Jurkat, Clone E6-1 (cell line): Measurements from ENCODE around the gene PLCXD3. TPM values are rescaled to one million over a fixed set of nuclear protein-coding genes. Genes with fewer than 3 reads are reported as not detected.

Source experiments
- DNase-seq: peaks from one replicate; pipeline ENCODE4 v3.0.0-alpha.2; 2011; ENCODE audit warnings: low read depth, low spot score
- H3K4me3 ChIP-seq: 2 replicates; pipeline ENCODE4 v1.5.1; 2011; ENCODE audit warnings: mild to moderate bottlenecking, low read length, control low read depth, moderate library complexity
- polyA plus RNA-seq: library from polyadenylated mRNA; unstranded; fragments of >200 nt; gene quantifications from one replicate; pipeline ENCODE4 v1.2.1, GENCODE V29; 2012; ENCODE audit warnings: missing spikeins; ENCODE audit not compliant: insufficient read length, insufficient read depth

Gene PLCXD3, protein sequence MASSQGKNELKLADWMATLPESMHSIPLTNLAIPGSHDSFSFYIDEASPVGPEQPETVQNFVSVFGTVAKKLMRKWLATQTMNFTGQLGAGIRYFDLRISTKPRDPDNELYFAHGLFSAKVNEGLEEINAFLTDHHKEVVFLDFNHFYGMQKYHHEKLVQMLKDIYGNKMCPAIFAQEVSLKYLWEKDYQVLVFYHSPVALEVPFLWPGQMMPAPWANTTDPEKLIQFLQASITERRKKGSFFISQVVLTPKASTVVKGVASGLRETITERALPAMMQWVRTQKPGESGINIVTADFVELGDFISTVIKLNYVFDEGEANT
- polyA plus RNA-seq = not detected

DNA sequence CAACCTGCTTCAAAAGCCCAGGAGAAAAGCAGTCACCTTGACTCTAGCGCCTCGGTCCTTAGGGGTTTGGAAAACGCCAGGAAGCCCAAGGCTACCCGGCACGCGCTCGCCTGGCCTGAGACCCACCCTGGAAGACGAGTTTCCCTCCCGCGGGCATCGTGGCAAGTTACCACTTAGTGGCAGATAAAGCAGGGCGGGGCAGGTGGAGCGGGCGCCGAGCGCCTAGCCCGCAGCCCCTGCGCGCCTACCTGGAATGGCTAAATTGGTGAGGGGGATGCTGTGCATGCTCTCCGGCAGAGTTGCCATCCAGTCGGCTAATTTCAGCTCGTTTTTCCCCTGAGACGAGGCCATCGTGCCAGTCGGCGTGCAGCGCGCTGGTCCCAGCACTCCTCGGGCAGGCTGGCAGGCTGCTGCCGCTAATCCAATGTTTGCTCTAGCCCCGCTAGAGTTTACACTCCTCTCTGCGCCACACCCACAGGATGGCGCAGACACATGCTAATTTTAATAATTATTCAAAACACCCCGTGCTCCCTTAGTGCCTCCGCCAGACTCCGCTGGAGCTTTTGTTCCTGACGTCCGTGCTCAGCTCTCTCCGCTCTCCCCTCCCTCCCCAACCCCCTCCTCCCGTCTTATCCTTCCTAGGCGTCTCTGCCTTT, at the start of gene PLCXD3:
TSS of gene PLCXD3 (minus strand) at position 426 of the 656 bp plus-strand sequence. CDS start at position 351, 75 bp downstream.
- no peak for DNase-seq
- no peak within 1 kb of the TSS for H3K4me3 ChIP-seq

DNA sequence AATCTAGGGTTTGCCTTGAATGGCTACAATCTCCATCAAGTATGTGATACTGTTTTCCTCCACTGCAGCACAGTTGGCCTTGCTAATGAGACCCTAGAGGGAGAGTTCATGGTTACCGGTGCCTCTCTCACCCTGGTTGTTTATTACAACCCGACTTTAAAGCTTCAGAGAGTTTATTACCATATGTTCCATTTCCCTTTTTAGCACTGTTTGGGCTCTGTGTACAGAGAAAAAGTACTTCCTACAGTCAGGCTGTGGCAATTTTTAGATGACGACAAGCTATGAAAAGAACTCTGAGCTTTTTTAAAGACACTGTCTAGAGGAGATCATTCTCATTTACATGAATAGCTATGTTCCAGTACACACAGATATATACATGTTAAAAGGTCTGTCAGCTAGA, 48.8 kb upstream of the PLCXD3 start:
- H3K4me3 ChIP-seq = no peak overlapping the region
- DNase-seq = no peak

DNA sequence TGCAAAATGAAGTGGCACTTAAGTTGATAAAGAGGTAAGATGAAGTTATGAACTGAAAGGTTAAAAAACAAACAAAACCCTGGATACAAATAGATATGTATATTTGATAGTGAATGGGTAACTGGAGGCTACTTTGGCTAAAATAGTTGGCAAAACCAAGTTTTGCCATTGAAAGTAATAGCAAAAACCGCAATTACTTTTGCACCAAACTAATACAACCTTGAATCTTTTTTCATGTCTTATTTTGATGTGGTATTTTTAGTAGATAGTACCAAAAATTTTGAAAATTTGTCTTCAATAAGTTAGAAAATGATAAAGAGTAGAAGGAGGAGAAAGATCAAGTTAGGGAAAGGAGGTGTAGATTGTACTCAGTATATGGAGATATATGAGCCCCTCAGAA, 47.9 kb upstream of the PLCXD3 start:
- DNase-seq = no peak
- H3K4me3 ChIP-seq = no peak overlapping the region

- no peak for DNase-seq
- no peak overlapping the region for H3K4me3 ChIP-seq
Observed at GRCh38 chr5:41547991-41548390, 37.6 kb upstream of the PLCXD3 start.

DNA sequence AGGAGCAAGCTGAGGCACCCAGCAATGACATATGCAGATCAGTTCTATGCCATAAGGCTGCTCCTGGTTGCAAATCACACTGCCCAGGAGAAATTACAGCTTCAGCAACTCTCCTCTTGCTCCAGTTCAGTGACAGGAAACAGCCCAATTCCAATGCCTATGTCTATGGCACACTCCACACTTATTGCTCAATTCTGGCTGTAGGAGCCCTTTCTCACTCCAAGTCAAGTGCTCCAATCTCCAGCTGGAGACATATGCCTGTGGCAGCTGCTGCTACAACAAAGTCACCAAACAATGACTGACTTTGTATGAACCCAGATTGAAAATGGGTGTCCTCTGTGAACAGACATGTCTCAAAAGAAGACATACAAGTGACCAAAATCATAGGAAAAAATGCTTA, 31.8 kb upstream of the PLCXD3 start:
- DNase-seq = no peak
- no peak overlapping the region for H3K4me3 ChIP-seq

DNA sequence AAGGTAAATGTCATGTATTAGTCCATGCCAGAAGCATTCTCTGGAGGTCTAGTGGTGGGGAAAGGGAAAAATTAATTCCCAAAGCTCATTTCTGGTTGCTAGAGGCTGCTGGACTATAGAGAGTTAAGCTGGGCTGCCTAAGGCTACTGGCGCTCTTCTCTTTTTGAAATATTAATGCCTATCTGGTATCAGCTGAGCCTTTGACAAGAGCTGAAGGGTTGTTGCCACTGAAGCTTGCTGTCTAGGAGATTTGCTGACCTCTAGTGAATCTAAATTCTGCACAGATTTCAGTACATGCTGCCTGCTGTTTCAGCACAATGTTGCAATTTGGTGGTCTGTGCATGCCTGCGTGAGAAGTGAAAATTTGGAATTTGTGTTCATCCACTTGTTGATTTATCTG, 29.1 kb upstream of the PLCXD3 start:
- no peak overlapping the region for H3K4me3 ChIP-seq
- no peak for DNase-seq

GRCh38 chr5:41537581-41537980, 27.2 kb upstream of the PLCXD3 start:
- DNase-seq = no peak
- H3K4me3 ChIP-seq = no peak overlapping the region

DNA sequence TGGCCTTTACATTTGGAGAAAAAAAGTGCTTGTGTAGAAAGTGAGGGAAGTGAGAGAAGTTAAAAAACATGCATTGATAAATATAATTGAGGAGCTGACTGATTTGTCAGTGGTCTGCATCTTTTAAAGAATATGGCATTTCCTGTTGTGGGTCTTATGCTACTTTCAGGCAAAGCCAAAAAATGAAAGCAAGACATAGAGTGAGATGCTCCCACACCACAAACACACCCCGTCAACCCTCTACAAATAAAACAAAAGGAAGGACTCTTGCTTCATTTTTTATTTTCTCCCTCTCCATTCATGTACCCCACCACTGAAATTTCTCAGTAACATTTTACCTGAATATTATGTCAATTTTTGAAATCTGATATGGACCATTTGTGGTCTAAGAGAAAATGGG, 22.1 kb upstream of the PLCXD3 start:
- DNase-seq = no peak
- H3K4me3 ChIP-seq = no peak overlapping the region

DNA sequence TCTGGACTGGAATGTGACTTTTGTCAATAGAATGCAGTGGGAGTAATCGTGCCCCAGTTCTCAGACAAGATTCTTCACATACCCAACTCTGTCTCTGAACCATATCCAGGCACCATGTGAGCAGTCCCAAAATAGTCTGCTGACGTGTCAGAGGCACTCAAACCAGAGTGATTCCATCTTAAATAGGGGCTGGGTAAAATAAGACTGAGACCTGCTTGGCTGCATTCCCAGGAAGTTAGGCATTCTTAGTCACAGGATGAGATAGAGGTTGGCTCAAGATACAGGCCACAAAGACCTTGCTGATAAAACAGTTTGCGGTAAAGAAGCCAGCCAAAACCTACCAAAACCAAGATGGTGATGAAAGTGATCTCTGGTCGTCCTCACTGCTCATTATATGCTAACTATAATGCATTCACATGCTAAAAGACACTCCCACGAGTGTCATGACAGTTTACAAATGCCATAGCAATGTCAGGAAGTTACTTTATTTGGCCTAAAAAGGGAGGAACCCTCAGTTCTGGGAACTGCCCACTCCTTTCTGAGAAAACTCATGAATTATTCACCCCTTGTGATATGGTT, 16.9 kb upstream of the PLCXD3 start:
- no peak for DNase-seq
- H3K4me3 ChIP-seq = no peak overlapping the region

DNA sequence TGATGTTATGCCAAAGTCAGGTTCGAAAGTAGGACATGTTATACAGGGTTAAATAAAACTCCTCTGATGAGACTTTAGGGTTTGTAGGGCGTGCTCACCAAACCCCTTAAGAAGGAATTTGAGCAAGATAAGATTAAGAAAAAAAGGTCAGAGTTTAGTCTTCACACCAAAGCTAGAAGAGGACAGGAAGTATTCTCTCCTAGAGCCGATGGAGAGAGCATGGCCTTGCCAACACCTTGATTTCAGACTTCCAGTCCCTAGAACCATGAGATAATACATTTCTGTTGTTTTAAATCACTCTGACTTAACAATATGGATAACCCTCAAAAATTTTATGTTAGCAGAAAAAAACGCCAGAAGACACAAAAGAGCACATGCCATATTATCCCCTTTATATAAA, 16.3 kb upstream of the PLCXD3 start:
- no peak for DNase-seq

DNA sequence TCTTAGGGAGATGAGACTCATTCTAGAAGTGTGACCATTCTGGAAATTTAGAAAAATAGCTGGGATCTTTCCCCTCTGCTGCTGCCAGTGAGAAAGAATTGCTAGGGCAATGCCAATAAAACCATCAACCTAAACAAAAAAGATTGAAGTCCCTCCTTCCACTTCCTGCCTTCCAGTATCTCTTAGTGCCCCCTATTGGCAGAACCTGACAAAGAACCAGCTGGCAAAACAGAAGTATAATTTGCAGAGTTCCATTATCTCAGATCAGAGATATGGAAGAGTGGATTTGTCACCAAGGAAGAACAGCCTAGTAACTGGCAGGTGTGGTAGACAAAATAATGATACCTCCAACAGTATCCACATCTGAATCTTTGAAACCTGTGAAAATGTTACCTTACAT, 13.8 kb upstream of the PLCXD3 start:
- no peak overlapping the region for H3K4me3 ChIP-seq
- peak; percentile 9 for DNase-seq

More for the DNA sequence above, 16.3 kb upstream of the PLCXD3 start:
- no peak overlapping the region for H3K4me3 ChIP-seq

DNA sequence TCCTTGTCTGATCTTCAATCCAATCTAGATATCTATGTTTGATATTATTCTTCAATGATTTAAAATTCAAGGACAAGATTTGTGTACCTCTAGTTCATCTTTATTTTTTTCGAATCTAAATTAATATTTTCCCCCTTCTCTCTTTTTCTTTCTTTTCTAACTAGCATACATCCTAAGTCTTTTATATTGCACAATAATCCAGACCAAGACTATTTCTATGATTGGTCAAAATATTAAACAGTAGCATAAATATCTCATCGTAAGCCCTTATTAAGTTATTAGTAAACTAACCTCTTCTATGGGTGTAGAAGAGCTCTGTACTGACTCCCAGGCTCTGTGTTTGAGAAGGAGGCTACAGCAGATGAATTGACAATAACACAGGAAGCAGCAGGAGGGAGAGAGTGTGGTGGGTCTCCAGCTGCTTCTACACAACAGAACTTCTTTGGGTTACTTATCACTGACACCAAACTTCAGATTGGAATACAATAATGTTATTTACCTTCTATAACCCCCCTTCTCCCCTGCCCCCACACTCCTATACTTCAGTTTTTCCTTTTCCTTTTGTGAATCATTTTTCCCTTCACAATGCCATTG, 11.9 kb upstream of the PLCXD3 start:
- no peak for DNase-seq
- H3K4me3 ChIP-seq = no peak overlapping the region

- DNase-seq = no peak
- H3K4me3 ChIP-seq = no peak overlapping the region
Observed at GRCh38 chr5:41519801-41520200, 9.4 kb upstream of the PLCXD3 start.

DNA sequence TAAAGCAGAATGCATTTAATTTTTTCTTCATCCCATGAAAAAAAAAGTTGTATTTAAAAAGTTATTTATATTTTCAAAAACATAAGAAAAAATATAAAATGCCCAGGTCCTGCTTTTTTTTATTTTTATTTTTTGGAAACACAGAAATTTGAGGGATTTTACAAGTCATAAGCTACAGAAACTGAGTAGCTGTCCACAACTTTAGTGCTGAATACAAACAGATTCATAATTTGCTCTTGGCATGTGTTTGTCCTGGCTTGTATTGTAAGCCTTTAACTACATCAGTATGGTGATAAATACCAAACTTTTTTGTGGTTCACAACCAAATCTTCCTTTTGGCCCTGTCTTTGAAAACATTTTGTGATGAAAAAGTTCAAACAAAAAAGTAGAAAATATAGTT, 7.5 kb upstream of the PLCXD3 start:
- no peak overlapping the region for H3K4me3 ChIP-seq
- no peak for DNase-seq

DNA sequence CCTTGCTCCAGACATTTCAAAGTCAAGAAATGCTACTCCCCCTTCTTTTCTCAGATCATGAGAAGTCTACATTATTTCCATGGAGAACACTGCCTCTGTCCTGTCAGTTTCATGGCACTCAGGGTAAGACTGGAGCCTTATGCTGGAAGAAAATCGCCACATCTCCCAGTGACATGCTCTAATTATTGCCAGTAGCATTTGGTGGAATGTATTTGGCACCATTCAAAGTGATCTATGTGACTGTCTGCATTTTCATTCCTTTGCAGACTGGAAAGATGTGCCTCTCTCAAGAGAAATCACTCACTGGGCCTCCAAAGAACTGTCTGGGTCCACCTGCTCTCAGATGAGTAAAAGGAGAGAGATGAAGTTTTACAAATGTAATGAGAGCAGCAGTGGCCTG, 840 bp upstream of the PLCXD3 start:
- no peak overlapping the region for H3K4me3 ChIP-seq
- DNase-seq = no peak

- no peak overlapping the region for H3K4me3 ChIP-seq
- no peak for DNase-seq
Observed at GRCh38 chr5:41509399-41510175, 814 bp downstream of the PLCXD3 start.

GRCh38 chr5:41508696-41509398, 1.6 kb downstream of the PLCXD3 start:
- no peak overlapping the region for H3K4me3 ChIP-seq
- no peak for DNase-seq

DNA sequence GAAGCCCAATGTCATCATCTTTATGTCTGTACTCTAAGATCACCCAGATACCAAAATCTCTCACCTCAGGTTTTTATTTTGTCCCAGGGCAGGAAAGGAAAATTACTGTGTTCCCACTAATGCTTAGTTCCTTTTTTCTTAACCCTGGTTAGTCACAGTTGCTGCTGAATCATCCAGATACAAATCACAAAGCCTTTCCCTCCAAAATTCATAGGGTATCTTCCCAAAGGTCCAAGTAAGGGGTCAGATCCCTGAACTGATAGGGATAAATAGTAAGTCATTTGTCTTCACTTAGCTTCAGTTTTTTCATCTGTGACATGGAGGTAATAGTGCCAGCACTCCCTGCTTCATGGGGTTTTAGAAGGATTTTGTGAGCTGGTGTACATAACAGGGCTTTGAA, 2.2 kb downstream of the PLCXD3 start:
- no peak for DNase-seq
- no peak overlapping the region for H3K4me3 ChIP-seq

DNA sequence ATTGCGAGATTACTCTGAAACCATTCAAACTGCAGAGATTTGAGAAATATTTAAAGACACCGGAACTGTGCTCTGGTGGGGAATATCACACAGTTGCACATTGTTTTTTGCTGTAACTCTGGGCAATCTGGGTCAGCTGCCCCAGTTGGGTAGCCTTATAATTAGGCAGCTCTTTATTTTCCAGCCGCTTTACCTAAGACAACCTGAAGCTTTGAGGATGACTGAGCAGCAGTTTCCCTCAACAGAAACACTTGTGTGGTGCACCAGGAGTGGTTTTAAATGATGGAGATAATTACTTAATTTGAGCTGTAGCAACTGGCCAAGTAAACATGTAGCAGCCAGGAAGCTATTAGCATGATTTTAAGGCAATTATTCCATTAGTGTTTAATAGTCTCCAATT, 2.9 kb downstream of the PLCXD3 start:
- H3K4me3 ChIP-seq = no peak overlapping the region
- no peak for DNase-seq
